GM12874 (cell line): Measurements from ENCODE around the gene ETV5.

ENCODE experiments used
- CTCF ChIP-seq: IDR thresholded peaks from 2 replicates; pipeline ENCODE4 v1.5.1; 2011; ENCODE audit warnings: low read depth, mild to moderate bottlenecking, control low read depth, low read length, moderate library complexity; ENCODE audit not compliant: insufficient read depth

The ETV5 gene

DNA sequence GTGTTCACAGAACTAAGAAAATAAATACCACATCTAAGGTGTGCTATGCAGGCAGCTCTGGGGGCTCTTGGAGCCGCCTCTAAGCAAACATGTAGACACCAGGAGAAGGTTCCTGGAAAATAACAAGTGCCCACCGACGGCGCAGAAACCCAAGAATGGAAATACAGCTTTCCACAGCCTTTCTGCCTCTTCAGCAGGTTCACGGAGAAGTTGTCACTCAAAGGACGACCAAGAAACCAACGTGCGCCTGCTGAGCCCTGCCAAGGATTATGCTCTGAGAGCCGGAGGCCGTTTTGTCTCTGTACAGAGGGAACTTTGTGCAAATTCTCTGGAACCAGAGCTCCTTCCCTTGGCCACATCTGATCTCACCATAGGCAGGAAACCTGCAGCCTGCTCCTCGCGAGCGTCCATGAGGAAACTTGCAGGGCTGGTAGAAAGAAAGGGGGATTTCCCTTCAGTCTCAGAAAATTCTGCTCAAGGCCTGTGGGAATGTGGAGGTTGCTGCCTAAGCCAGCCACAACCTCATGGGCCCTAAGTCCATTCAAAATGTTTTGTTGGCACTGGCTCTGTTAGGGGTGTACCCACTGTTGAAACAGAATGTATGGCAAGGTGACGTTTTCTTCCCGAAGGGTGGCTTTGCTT, 40.6 kb upstream of the ETV5 start:
- no peak for TF ChIP-seq CTCF

DNA sequence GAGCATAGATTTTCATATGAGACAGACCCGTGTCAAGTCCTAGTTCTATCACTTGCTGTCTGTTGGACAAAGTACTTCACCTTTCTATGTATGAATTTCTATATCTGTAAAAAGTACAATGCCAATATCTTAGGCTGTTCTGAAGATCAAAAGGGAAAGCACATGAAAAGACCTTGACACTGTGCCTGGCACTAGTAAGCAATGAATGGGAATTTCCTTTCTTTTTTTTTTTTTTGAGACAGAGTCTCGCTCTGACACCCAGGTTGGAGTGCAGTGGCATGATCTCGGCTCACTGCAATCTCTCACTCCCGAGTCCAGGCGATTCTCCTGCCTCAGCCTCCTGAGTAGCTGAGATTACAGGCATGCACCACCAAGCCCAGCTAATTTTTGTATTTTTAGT, 35.4 kb upstream of the ETV5 start:
- no peak for TF ChIP-seq CTCF

DNA sequence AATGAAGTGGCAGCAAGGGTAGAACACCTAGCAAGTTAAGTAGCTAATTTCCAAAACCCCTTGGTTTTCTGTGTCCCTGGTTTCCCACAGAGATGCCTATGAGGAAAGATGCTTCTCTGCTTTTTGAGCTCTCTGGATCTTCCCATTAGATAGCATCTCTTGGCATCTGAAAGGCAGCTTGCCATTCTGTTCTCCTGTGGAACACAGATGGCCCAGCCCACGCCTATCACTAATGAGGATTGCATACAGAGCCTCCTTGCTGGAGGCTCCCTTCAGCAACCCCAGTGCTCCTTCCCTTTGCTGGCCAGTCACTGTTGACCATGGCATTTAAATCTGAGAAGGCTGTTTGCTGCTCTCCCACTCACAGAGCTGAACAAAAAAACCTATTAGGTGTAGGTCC, 34.4 kb upstream of the ETV5 start:
- no peak for TF ChIP-seq CTCF

DNA sequence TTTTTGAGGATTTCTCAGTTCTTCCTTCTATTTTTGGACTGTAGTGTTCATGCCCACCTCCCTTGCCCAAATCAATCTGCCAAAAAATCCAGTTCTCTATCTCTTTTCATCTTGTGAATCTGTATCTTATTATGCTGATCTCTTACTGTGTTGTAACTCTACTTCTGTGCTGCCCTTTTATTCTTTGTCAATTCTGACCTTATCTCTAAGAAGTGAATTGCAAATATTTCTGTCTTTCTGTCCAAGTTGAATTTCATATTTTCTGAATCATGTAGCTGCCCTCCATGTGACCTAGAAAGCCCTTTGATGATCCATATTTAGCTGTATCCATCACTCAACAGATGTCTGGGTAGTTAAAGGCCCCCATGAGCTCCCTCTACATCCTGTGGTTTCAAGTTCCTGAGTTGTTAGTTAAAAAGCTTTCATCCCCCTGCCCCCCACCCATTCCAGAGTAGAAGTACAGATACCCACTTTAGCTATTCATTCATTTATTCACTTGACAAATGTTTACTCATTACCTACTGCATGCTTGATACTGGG, 33.6 kb upstream of the ETV5 start:
- no peak for TF ChIP-seq CTCF

- TF ChIP-seq CTCF = no peak
These were observed 32.9 kb upstream of the ETV5 start for GRCh38 chr3:186141790-186142189.

DNA sequence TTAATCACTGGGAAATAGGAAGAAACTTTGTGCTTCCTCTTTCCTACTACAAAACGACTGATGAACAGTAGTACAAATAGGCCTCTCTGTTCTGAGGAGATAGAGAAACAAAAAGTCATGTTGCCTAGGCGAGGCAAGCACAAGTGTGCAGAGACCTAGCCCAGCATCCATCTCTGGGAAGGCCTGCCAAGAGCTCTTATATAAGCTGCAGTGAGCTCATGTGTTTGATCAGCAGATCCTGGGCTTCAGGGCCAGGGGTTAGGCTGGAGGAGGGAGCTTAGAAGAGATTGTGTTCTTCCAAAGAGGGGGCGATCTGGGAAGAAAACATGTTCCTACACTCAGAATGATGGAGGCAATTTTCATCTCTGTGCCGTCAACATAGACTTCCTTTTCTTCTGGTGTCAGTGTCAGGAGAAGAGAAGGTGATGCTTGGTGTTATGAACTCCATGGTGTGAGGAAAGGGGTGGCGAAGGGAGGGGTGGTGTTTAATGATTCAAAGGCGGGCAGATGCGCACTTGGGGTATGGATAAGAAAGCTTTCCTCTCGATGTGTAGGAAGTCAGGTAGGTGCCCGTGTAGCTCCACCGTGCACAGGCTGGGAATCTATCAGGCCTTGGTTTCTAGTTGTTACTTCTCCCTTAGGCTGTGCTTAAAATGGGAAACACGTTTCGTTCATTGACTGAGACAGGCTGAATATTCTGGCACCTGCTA, 29.5 kb upstream of the ETV5 start:
- no peak for TF ChIP-seq CTCF

DNA sequence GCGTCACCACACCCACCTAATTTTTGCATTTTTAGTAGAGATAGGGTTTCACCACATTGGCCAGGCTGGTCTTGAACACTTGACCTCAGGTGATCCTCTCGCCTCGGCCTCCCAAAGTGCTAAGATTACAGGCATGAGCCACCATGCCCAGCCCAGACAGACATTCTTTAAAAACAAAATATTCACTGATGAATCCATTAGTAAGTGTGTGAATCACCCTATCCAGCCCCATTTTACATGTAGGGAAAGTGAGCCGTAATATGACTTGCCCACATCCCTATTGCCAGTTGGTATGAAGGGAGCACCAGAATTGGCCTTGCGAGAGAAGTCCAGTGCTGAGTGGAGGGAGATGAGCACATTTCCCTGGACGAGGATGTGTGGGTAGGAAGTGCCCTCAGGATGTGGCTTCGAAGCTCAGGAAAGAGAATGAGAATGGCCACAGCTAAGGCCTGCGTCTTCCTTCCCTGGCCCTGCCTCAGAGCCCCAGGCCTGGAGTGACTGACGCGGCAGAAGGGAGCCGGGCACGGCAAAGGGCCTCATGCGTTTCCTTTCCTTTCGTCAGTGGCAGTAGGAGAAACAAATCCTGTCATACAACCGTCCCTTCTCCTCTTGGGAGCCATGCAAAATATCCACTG, 28.3 kb upstream of the ETV5 start:
- TF ChIP-seq CTCF = no peak
